ENCODE results near the gene PARD3B.
"Not testable (repeated sequence)": the region's sequence is repeated elsewhere in the genome, so short reads cannot be mapped to it uniquely, and the experiment has no call there.

PARD3B gene

GRCh38 chr2:205189301-205189700, 644.0 kb downstream of the PARD3B start:
- no peak for DNase-seq (ENCODE audit: low read depth in 1 of 2, low spot score in 1 of 2)
- TF ChIP-seq JUND (IDR thresholded peaks at IDR 0.05; ENCODE audit: low read depth) = no peak
- in situ Hi-C loops (cut with HindIII; ENCODE audit: low pct_unique_long_range_greater_than_20kb, low sequenced_read_pairs) = no loop called here

- in situ Hi-C loops (cut with HindIII; ENCODE audit: low pct_unique_long_range_greater_than_20kb, low sequenced_read_pairs) = no loop called here
- no peak for DNase-seq (ENCODE audit: low read depth in 1 of 2, low spot score in 1 of 2)
- TF ChIP-seq JUND (IDR thresholded peaks at IDR 0.05; ENCODE audit: low read depth) = no peak
Observed at GRCh38 chr2:205190528-205190927, 645.3 kb downstream of the PARD3B start.

GRCh38 chr2:205193125-205193835, 648.0 kb downstream of the PARD3B start:
- no peak for TF ChIP-seq JUND (IDR thresholded peaks at IDR 0.05; ENCODE audit: low read depth)

GRCh38 chr2:205193836-205194228, 648.6 kb downstream of the PARD3B start:
- in situ Hi-C loops (cut with HindIII; ENCODE audit: low pct_unique_long_range_greater_than_20kb, low sequenced_read_pairs) = no loop called here
- no peak for TF ChIP-seq JUND (IDR thresholded peaks at IDR 0.05; ENCODE audit: low read depth)
- no peak for DNase-seq (ENCODE audit: low read depth in 1 of 2, low spot score in 1 of 2)

More at GRCh38 chr2:205193125-205193835, 648.0 kb downstream of the PARD3B start:
- DNase-seq (ENCODE audit: low read depth in 1 of 2, low spot score in 1 of 2) = no peak
- in situ Hi-C loops (cut with HindIII; ENCODE audit: low pct_unique_long_range_greater_than_20kb, low sequenced_read_pairs) = no loop called here

GRCh38 chr2:205197468-205198139, 652.3 kb downstream of the PARD3B start:
- no peak for TF ChIP-seq JUND (IDR thresholded peaks at IDR 0.05; ENCODE audit: low read depth)
- in situ Hi-C loops (cut with HindIII; ENCODE audit: low pct_unique_long_range_greater_than_20kb, low sequenced_read_pairs) = no loop called here
- no peak for DNase-seq (ENCODE audit: low read depth in 1 of 2, low spot score in 1 of 2)

- DNase-seq (ENCODE audit: low read depth in 1 of 2, low spot score in 1 of 2) = no peak
- TF ChIP-seq JUND (IDR thresholded peaks at IDR 0.05; ENCODE audit: low read depth) = no peak
- in situ Hi-C loops (cut with HindIII; ENCODE audit: low pct_unique_long_range_greater_than_20kb, low sequenced_read_pairs) = no loop called here
Observed at GRCh38 chr2:205198140-205198525, 652.9 kb downstream of the PARD3B start.

- TF ChIP-seq JUND (IDR thresholded peaks at IDR 0.05; ENCODE audit: low read depth) = no peak
- in situ Hi-C loops (cut with HindIII; ENCODE audit: low pct_unique_long_range_greater_than_20kb, low sequenced_read_pairs) = no loop called here
- no peak for DNase-seq (ENCODE audit: low read depth in 1 of 2, low spot score in 1 of 2)
Observed at GRCh38 chr2:205199165-205199850, 654.0 kb downstream of the PARD3B start.

- no peak for TF ChIP-seq JUND (IDR thresholded peaks at IDR 0.05; ENCODE audit: low read depth)
- DNase-seq (ENCODE audit: low read depth in 1 of 2, low spot score in 1 of 2) = no peak
- in situ Hi-C loops (cut with HindIII; ENCODE audit: low pct_unique_long_range_greater_than_20kb, low sequenced_read_pairs) = no loop called here
Observed at GRCh38 chr2:205210494-205210893, 665.2 kb downstream of the PARD3B start.

- no peak for TF ChIP-seq JUND (IDR thresholded peaks at IDR 0.05; ENCODE audit: low read depth)
- in situ Hi-C loops (cut with HindIII; ENCODE audit: low pct_unique_long_range_greater_than_20kb, low sequenced_read_pairs) = no loop called here
- no peak for DNase-seq (ENCODE audit: low read depth in 1 of 2, low spot score in 1 of 2)
Observed at GRCh38 chr2:205212357-205212756, 667.1 kb downstream of the PARD3B start.

- no peak for TF ChIP-seq JUND (IDR thresholded peaks at IDR 0.05; ENCODE audit: low read depth)
- in situ Hi-C loops (cut with HindIII; ENCODE audit: low pct_unique_long_range_greater_than_20kb, low sequenced_read_pairs) = no loop called here
- DNase-seq (ENCODE audit: low read depth in 1 of 2, low spot score in 1 of 2) = no peak
Observed at GRCh38 chr2:205216092-205216491, 670.8 kb downstream of the PARD3B start.

- in situ Hi-C loops (cut with HindIII; ENCODE audit: low pct_unique_long_range_greater_than_20kb, low sequenced_read_pairs) = no loop called here
- no peak for TF ChIP-seq JUND (IDR thresholded peaks at IDR 0.05; ENCODE audit: low read depth)
- DNase-seq (ENCODE audit: low read depth in 1 of 2, low spot score in 1 of 2) = no peak
Observed at GRCh38 chr2:205216580-205216979, 671.3 kb downstream of the PARD3B start.

- no peak for DNase-seq (ENCODE audit: low read depth in 1 of 2, low spot score in 1 of 2)
- in situ Hi-C loops (cut with HindIII; ENCODE audit: low pct_unique_long_range_greater_than_20kb, low sequenced_read_pairs) = no loop called here
- TF ChIP-seq JUND (IDR thresholded peaks at IDR 0.05; ENCODE audit: low read depth) = no peak
Observed at GRCh38 chr2:205217004-205217403, 671.7 kb downstream of the PARD3B start.

GRCh38 chr2:205218056-205218455, 672.8 kb downstream of the PARD3B start:
- in situ Hi-C loops (cut with HindIII; ENCODE audit: low pct_unique_long_range_greater_than_20kb, low sequenced_read_pairs) = no loop called here
- no peak for DNase-seq (ENCODE audit: low read depth in 1 of 2, low spot score in 1 of 2)
- no peak for TF ChIP-seq JUND (IDR thresholded peaks at IDR 0.05; ENCODE audit: low read depth)

GRCh38 chr2:205218816-205219215, 673.5 kb downstream of the PARD3B start:
- in situ Hi-C loops (cut with HindIII; ENCODE audit: low pct_unique_long_range_greater_than_20kb, low sequenced_read_pairs); DNase-seq (ENCODE audit: low read depth in 1 of 2, low spot score in 1 of 2): not testable (repeated sequence)
